H9 (cell line): ENCODE measurements around the gene CFAP73. TPM values are rescaled to one million over a fixed set of nuclear protein-coding genes. Genes with fewer than 3 reads are reported as not detected.

ENCODE experiments used
- DNase-seq: peaks from one replicate; pipeline ENCODE4 v3.0.0-alpha.2; 2017
- H2AFZ ChIP-seq: one replicate; pipeline ENCODE4 v1.6.1; 2013; ENCODE audit warnings: mild to moderate bottlenecking, low read length, control low read depth, moderate library complexity
- H2AK5ac ChIP-seq: 2 replicates; pipeline ENCODE4 v1.6.1; 2013; ENCODE audit warnings: low read length, control low read depth, mixed read lengths; ENCODE audit not compliant: insufficient read length
- H2BK120ac ChIP-seq: one replicate; pipeline ENCODE4 v1.6.1; 2013; ENCODE audit warnings: low read depth, mild to moderate bottlenecking, low read length, control low read depth, inconsistent platforms; ENCODE audit not compliant: poor library complexity, severe bottlenecking
- H2BK12ac ChIP-seq: 2 replicates; pipeline ENCODE4 v1.6.1; 2013; ENCODE audit warnings: low read length, control low read depth, mixed read lengths, low read depth; ENCODE audit not compliant: insufficient read length
- H2BK15ac ChIP-seq: 2 replicates; pipeline ENCODE4 v1.6.1; 2013; ENCODE audit warnings: low read depth, low read length, control low read depth
- H2BK20ac ChIP-seq: one replicate; pipeline ENCODE4 v1.6.1; 2013; ENCODE audit warnings: low read depth, mild to moderate bottlenecking, low read length, control low read depth, inconsistent platforms; ENCODE audit not compliant: poor library complexity, severe bottlenecking
- H2BK5ac ChIP-seq: 2 replicates; pipeline ENCODE4 v1.6.1; 2013; ENCODE audit warnings: low read length, control low read depth, mixed read lengths; ENCODE audit not compliant: insufficient read length
- H3K14ac ChIP-seq: 2 replicates; pipeline ENCODE4 v1.6.1; 2013; ENCODE audit warnings: low read length, control low read depth; ENCODE audit not compliant: insufficient read depth
- H3K18ac ChIP-seq: 2 replicates; pipeline ENCODE4 v1.6.1; 2013; ENCODE audit warnings: low read depth, mild to moderate bottlenecking, mixed read lengths, low read length, control low read depth; ENCODE audit not compliant: insufficient read length
- H3K23ac ChIP-seq: 2 replicates; pipeline ENCODE4 v1.6.1; 2013; ENCODE audit warnings: low read length, control low read depth, mixed read lengths, low read depth; ENCODE audit not compliant: insufficient read length
- H3K23me2 ChIP-seq: 2 replicates; pipeline ENCODE4 v1.6.1; 2013; ENCODE audit warnings: low read depth, mild to moderate bottlenecking, mixed read lengths, low read length, control low read depth; ENCODE audit not compliant: insufficient read length, poor library complexity, severe bottlenecking
- H3K27ac ChIP-seq: 2 replicates; pipeline ENCODE4 v1.5.1; 2013; ENCODE audit warnings: low read length, control low read depth, mixed read lengths, low read depth; ENCODE audit not compliant: insufficient read length
- H3K27me3 ChIP-seq: 2 replicates; pipeline ENCODE4 v1.6.1; 2013; ENCODE audit warnings: low read length, control low read depth, inconsistent platforms; ENCODE audit not compliant: insufficient read depth
- H3K4ac ChIP-seq: 2 replicates; pipeline ENCODE4 v1.6.1; 2013; ENCODE audit warnings: low read depth, mild to moderate bottlenecking, control low read depth, inconsistent platforms, low read length, moderate library complexity
- H3K4me1 ChIP-seq: 2 replicates; pipeline ENCODE4 v1.6.1; 2013; ENCODE audit warnings: low read length, control low read depth, inconsistent platforms; ENCODE audit not compliant: insufficient read depth
- H3K4me2 ChIP-seq: 2 replicates; pipeline ENCODE4 v1.6.1; 2013; ENCODE audit warnings: low read length, control low read depth, mixed read lengths; ENCODE audit not compliant: insufficient read length, insufficient read depth
- H3K56ac ChIP-seq: 2 replicates; pipeline ENCODE4 v1.6.1; 2013; ENCODE audit warnings: low read depth, mild to moderate bottlenecking, mixed read lengths, low read length, control low read depth; ENCODE audit not compliant: insufficient read length
- H3K79me1 ChIP-seq: 2 replicates; pipeline ENCODE4 v1.6.1; 2013; ENCODE audit warnings: low read depth, mild to moderate bottlenecking, moderate library complexity, low read length, control low read depth, inconsistent platforms; ENCODE audit not compliant: insufficient read depth, poor library complexity, severe bottlenecking
- H3K79me2 ChIP-seq: 2 replicates; pipeline ENCODE4 v1.6.1; 2013; ENCODE audit warnings: low read length, control low read depth, inconsistent platforms; ENCODE audit not compliant: insufficient read depth
- H3K9ac ChIP-seq: 2 replicates; pipeline ENCODE4 v1.6.1; 2013; ENCODE audit warnings: low read length, control low read depth, mixed read lengths; ENCODE audit not compliant: insufficient read length; ENCODE audit errors: extremely low read depth
- H3K9me3 ChIP-seq: one replicate; pipeline ENCODE4 v1.6.1; 2013; ENCODE audit warnings: low read depth, low read length, inconsistent platforms; ENCODE audit not compliant: control insufficient read depth
- H3T11ph ChIP-seq: one replicate; pipeline ENCODE4 v1.6.1; 2013; ENCODE audit warnings: mild to moderate bottlenecking, low read length, control low read depth, inconsistent platforms
- H4K20me1 ChIP-seq: one replicate; pipeline ENCODE4 v1.6.1; 2013; ENCODE audit not compliant: control insufficient read depth, insufficient read length, insufficient read depth
- H4K5ac ChIP-seq: 2 replicates; pipeline ENCODE4 v1.6.1; 2013; ENCODE audit warnings: low read depth, mild to moderate bottlenecking, mixed read lengths, low read length, control low read depth; ENCODE audit not compliant: insufficient read length
- H4K8ac ChIP-seq: replicated peaks from 2 replicates; pipeline ENCODE4 v1.6.1; 2013; ENCODE audit warnings: low read length, control low read depth, mixed read lengths, low read depth; ENCODE audit not compliant: insufficient read length
- H4K91ac ChIP-seq: 2 replicates; pipeline ENCODE4 v1.6.1; 2013; ENCODE audit warnings: low read depth, mild to moderate bottlenecking, moderate library complexity, mixed read lengths, low read length, control low read depth; ENCODE audit not compliant: insufficient read length
- H3K27ac Mint-ChIP-seq, 3 experiments: 2 replicates in 2 of 3; 3 replicates in 1 of 3; pipeline ENCODE4 v1.8.0; 2020 to 2021; ENCODE audit warnings: mixed read lengths in 3 of 3, mild to moderate bottlenecking in 1 of 3, moderate library complexity in 1 of 3
- H3K27me3 Mint-ChIP-seq: 2 replicates; pipeline ENCODE4 v1.8.0; 2021; ENCODE audit warnings: low read depth, mild to moderate bottlenecking, moderate library complexity, mixed read lengths
- H3K36me3 Mint-ChIP-seq, 3 experiments: 2 replicates in 2 of 3; 3 replicates in 1 of 3; pipeline ENCODE4 v1.8.0; 2020 to 2021; ENCODE audit warnings: low read depth in 3 of 3, mixed read lengths in 3 of 3; ENCODE audit not compliant: insufficient read depth in 1 of 3
- H3K4me1 Mint-ChIP-seq, 2 experiments: 2 replicates each; pipeline ENCODE4 v1.8.0; 2020; ENCODE audit warnings: mixed read lengths in 2 of 2
- H3K4me3 Mint-ChIP-seq, 2 experiments: 2 replicates in 1 of 2; 3 replicates in 1 of 2; pipeline ENCODE4 v1.8.0; 2020 to 2021; ENCODE audit warnings: mild to moderate bottlenecking in 2 of 2, mixed read lengths in 2 of 2, moderate library complexity in 1 of 2
- H3K9me3 Mint-ChIP-seq, 2 experiments: 2 replicates in 1 of 2; 3 replicates in 1 of 2; pipeline ENCODE4 v1.8.0; 2020; ENCODE audit warnings: mild to moderate bottlenecking in 2 of 2, mixed read lengths in 2 of 2, moderate library complexity in 1 of 2
- WGBS: extraction: QIAGEN DNeasy Blood & Tissue Kit; methylation state at CpG from one replicate; pipeline ENCODE4 v1.1.7; 2013; ENCODE audit warnings: missing lambda C conversion rate, low lambda C conversion rate, mixed read lengths; ENCODE audit not compliant: insufficient read length; ENCODE audit errors: extremely low coverage; 5-methylcytosine and 5-hydroxymethylcytosine counted together
- total RNA-seq: library from RNA; stranded (reverse); gene quantifications from 2 replicates; pipeline ENCODE4 v1.2.1, GENCODE V29; 2021
- TF ChIP-seq, protein P1 (sequence below): fragments of 200-600 bp; sonication (generic); conservative IDR thresholded peaks from 3 replicates; pipeline ENCODE4 v1.8.0; 2021; ENCODE audit warnings: antibody characterized with exemption, mild to moderate bottlenecking

The CFAP73 gene
- total RNA-seq, 1 experiment from 2014 or later, result not detected

DNA sequence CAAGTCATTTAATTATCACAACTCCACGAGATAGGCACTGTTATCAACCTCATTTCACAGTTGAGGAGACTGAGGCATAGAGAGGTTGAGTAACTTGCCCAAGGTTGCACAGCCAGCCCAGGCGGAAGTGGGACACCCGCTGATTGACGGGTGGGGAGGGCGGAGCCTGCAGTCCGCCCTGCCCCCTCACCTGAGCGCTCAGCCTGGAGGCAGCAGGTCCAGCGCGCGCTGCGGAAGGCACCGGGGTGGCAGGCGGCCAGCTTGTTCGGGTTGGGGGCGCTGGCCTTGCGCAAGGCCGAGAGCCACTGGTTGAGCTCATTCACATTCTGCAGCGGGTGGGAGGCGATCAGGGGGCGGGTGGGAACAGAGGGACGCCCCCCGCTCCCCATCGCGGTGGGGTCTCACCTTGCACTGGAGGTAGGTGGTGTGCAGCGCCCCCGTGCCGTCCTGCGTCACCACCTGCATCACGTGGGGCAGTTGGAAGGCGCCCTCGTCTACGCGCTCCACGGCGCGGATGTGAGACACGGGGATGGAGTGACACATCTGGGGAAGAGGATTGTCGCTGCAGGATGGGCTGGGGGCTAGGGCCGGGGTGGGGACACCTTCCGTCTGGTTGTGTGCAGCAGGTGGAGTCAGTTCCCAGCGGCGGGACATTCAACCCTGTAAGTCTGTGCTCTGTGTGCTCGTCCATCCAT, 45.6 kb upstream of the CFAP73 start:
- Histone ChIP-seq H4K5ac (no peak overlapping the region), H2BK120ac (no peak overlapping the region), H3K18ac (peak overlapping the region; percentile 94), H4K8ac (no peak overlapping the region), H3K9ac (peak overlapping the region; percentile 46), H3K4me2 (peak overlapping the region; percentile 72), H2AK5ac (no peak overlapping the region), H3K79me1 (no peaks in the 10 kb centered on the region), H3K4ac (no peak overlapping the region), H2BK12ac (no peak overlapping the region), H3K79me2 (no peaks in the 10 kb centered on the region), H2BK5ac (no peak overlapping the region), H3T11ph (no peak overlapping the region), H3K56ac (no peak overlapping the region), H3K4me1 (no peaks in the 10 kb centered on the region), H3K27ac (no peak overlapping the region), H2BK15ac (no peak overlapping the region), H3K27me3 (no peaks in the 10 kb centered on the region; the same call in 1 of the 2 replicates), H3K14ac (peak overlapping the region; percentile 83), H3K23me2 (peaks cover 4% of the 10 kb centered on the region), H3K23ac (no peak overlapping the region), H3K9me3 (no peaks in the 10 kb centered on the region), H2AFZ (no peak overlapping the region), H2BK20ac (no peak overlapping the region), H4K20me1 (peaks cover 4% of the 10 kb centered on the region), H4K91ac (no peak overlapping the region)
- peak; percentile 94 for DNase-seq
- no peaks in the 10 kb centered on the region for H3K9me3 Mint-ChIP-seq
- TF ChIP-seq, protein P1, sequence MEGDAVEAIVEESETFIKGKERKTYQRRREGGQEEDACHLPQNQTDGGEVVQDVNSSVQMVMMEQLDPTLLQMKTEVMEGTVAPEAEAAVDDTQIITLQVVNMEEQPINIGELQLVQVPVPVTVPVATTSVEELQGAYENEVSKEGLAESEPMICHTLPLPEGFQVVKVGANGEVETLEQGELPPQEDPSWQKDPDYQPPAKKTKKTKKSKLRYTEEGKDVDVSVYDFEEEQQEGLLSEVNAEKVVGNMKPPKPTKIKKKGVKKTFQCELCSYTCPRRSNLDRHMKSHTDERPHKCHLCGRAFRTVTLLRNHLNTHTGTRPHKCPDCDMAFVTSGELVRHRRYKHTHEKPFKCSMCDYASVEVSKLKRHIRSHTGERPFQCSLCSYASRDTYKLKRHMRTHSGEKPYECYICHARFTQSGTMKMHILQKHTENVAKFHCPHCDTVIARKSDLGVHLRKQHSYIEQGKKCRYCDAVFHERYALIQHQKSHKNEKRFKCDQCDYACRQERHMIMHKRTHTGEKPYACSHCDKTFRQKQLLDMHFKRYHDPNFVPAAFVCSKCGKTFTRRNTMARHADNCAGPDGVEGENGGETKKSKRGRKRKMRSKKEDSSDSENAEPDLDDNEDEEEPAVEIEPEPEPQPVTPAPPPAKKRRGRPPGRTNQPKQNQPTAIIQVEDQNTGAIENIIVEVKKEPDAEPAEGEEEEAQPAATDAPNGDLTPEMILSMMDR, result peak; percentile 55
- peak overlapping the region in 1 of 3 experiments; percentile 44; a peak in 2 of 7 replicates for H3K27ac Mint-ChIP-seq
- H3K4me3 Mint-ChIP-seq, result peak overlapping the region; percentile 73 to 83
- H3K4me1 Mint-ChIP-seq, result peaks cover 0 to 11% of the 10 kb centered on the region in 2 experiments; a peak in 2 of 4 replicates
- WGBS, result no CpG with 5 or more reads among the region's 43 CpGs
- H3K36me3 Mint-ChIP-seq, result no peaks in the 10 kb centered on the region
- H3K27me3 Mint-ChIP-seq, result peaks cover 1% of the 10 kb centered on the region
